Trophoblast cell (in vitro differentiated cells and primary cell): Measurements from ENCODE around the gene U2AF1L4.

Experiments used
- DNase-seq, 2 donors: peaks; one replicate each; pipeline ENCODE4 v3.0.0-alpha.2; 2016
- H2AFZ ChIP-seq: 2 replicates; pipeline ENCODE4 v1.6.1; 2013; ENCODE audit warnings: low read length, moderate library complexity, mild to moderate bottlenecking; ENCODE audit not compliant: insufficient read depth, poor library complexity
- H2AK5ac ChIP-seq: 2 replicates; pipeline ENCODE4 v1.6.1; 2013; ENCODE audit warnings: mild to moderate bottlenecking, low read length
- H2BK120ac ChIP-seq: 2 replicates; pipeline ENCODE4 v1.6.1; 2013; ENCODE audit warnings: low read length, mild to moderate bottlenecking, moderate library complexity; ENCODE audit not compliant: insufficient read depth, poor library complexity
- H2BK12ac ChIP-seq: 2 replicates; pipeline ENCODE4 v1.6.1; 2013; ENCODE audit warnings: mild to moderate bottlenecking, low read length, moderate library complexity
- H2BK5ac ChIP-seq: 2 replicates; pipeline ENCODE4 v1.6.1; 2013; ENCODE audit warnings: low read length, low read depth, moderate library complexity, mild to moderate bottlenecking; ENCODE audit not compliant: poor library complexity
- H3K14ac ChIP-seq: 2 replicates; pipeline ENCODE4 v1.6.1; 2013; ENCODE audit warnings: mild to moderate bottlenecking, low read length
- H3K18ac ChIP-seq: 2 replicates; pipeline ENCODE4 v1.6.1; 2013; ENCODE audit warnings: mild to moderate bottlenecking, low read length
- H3K23ac ChIP-seq: 2 replicates; pipeline ENCODE4 v1.6.1; 2013; ENCODE audit warnings: low read length
- H3K27ac ChIP-seq: 2 replicates; pipeline ENCODE4 v1.5.1; 2013; ENCODE audit warnings: low read depth, mild to moderate bottlenecking, inconsistent platforms, low read length, moderate library complexity
- H3K27me3 ChIP-seq: 2 replicates; pipeline ENCODE4 v1.6.1; 2013; ENCODE audit warnings: inconsistent platforms, mild to moderate bottlenecking, low read length, moderate library complexity; ENCODE audit not compliant: insufficient read depth
- H3K36me3 ChIP-seq, 2 experiments: 1 replicate in 1 of 2; 2 replicates in 1 of 2; pipeline ENCODE4 v1.6.1; 2013; ENCODE audit warnings: low read length in 2 of 2, mild to moderate bottlenecking in 2 of 2, moderate library complexity in 1 of 2; ENCODE audit not compliant: insufficient read depth in 2 of 2, control insufficient read depth in 1 of 2
- H3K4ac ChIP-seq: 2 replicates; pipeline ENCODE4 v1.6.1; 2013; ENCODE audit warnings: low read depth, mild to moderate bottlenecking, low read length, moderate library complexity
- H3K4me1 ChIP-seq, 2 experiments: 1 replicate in 1 of 2; 2 replicates in 1 of 2; pipeline ENCODE4 v1.6.1; 2013; ENCODE audit warnings: low read length in 2 of 2, mild to moderate bottlenecking in 2 of 2, moderate library complexity in 1 of 2; ENCODE audit not compliant: insufficient read depth in 2 of 2, control insufficient read depth in 1 of 2
- H3K4me2 ChIP-seq: 2 replicates; pipeline ENCODE4 v1.6.1; 2013; ENCODE audit warnings: inconsistent platforms, mild to moderate bottlenecking, low read length, moderate library complexity
- H3K4me3 ChIP-seq: 2 replicates; pipeline ENCODE4 v1.5.1; 2013; ENCODE audit warnings: mild to moderate bottlenecking, low read depth, low read length, inconsistent platforms
- H3K79me1 ChIP-seq: one replicate; pipeline ENCODE4 v1.6.1; 2013; ENCODE audit warnings: low read length
- H3K79me2 ChIP-seq: 2 replicates; pipeline ENCODE4 v1.6.1; 2013; ENCODE audit warnings: low read length, mild to moderate bottlenecking; ENCODE audit not compliant: control insufficient read depth, insufficient read depth, poor library complexity
- H3K9ac ChIP-seq: 2 replicates; pipeline ENCODE4 v1.6.1; 2013; ENCODE audit warnings: mild to moderate bottlenecking, low read length
- H3K9me3 ChIP-seq: 2 replicates; pipeline ENCODE4 v1.6.1; 2013; ENCODE audit warnings: low read depth, mild to moderate bottlenecking, control low read depth, inconsistent platforms, low read length; ENCODE audit not compliant: insufficient read depth
- H4K12ac ChIP-seq: 2 replicates; pipeline ENCODE4 v1.6.1; 2013; ENCODE audit warnings: low read depth, mild to moderate bottlenecking, low read length, moderate library complexity
- H4K8ac ChIP-seq: 2 replicates; pipeline ENCODE4 v1.6.1; 2013; ENCODE audit warnings: low read depth, mild to moderate bottlenecking, low read length, moderate library complexity
- H4K91ac ChIP-seq: one replicate; pipeline ENCODE4 v1.6.1; 2013; ENCODE audit warnings: low read depth, mild to moderate bottlenecking, low read length, moderate library complexity
- WGBS: extraction: QIAGEN DNeasy Blood & Tissue Kit; methylation state at CpG from one replicate; pipeline ENCODE4 v1.1.7; 2013; ENCODE audit warnings: missing lambda C conversion rate; ENCODE audit not compliant: insufficient read length, insufficient coverage; ENCODE audit errors: extremely low coverage; 5-methylcytosine and 5-hydroxymethylcytosine counted together

U2AF1L4 gene

DNA sequence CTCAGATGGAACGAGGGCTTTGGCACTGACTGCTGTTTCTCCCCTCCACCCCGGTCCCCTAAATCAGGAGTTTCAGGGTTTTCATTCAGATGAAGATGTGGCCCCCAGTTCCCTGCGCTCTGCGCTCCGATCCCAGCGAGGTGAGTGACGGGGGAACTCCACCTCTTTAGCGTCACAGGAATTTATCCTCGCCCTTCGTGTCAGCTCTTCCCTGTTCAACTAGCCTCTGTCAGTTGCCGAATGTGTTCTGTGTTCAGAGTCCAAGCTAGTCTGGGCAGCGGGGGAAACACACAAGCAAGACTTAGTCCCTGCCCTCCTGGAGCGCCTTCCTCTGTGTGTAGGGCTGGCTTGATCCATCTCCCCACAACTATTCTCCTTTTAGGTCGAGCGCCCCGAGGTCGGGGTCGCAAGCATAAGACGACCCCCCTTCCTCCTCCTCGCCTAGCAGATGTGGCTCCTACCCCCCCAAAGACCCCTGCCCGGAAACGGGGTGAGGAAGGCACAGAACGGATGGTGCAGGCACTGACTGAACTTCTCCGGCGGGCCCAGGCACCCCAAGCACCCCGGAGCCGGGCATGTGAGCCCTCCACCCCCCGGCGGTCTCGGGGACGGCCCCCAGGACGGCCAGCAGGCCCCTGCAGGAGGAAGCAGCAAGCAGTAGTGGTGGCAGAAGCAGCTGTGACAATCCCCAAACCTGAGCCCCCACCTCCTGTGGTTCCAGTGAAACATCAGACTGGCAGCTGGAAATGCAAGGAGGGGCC is 25.6 kb downstream of the U2AF1L4 start:
- Histone ChIP-seq H4K12ac (no peak overlapping the region), H3K9me3 (no peaks in the 10 kb centered on the region), H3K18ac (no peak overlapping the region), H3K27me3 (no peaks in the 10 kb centered on the region), H3K36me3 (peaks cover 47% of the 10 kb centered on the region in 2 experiments), H4K8ac (no peak overlapping the region), H3K14ac (no peak overlapping the region), H4K91ac (no peak overlapping the region), H3K4me1 (peaks cover 10 to 15% of the 10 kb centered on the region in 2 experiments), H2AFZ (no peak overlapping the region), H3K4ac (peak overlapping the region; percentile 13), H3K9ac (no peak overlapping the region), H3K79me2 (peaks cover 10% of the 10 kb centered on the region), H3K79me1 (peaks cover 6% of the 10 kb centered on the region), H2BK120ac (no peak overlapping the region), H3K4me2 (peak overlapping the region; percentile 90), H3K4me3 (no peak overlapping the region), H2BK12ac (no peak overlapping the region), H2AK5ac (no peak overlapping the region), H3K23ac (no peak overlapping the region), H3K27ac (no peak overlapping the region), H2BK5ac (no peak overlapping the region)
- no peak for DNase-seq
- WGBS: no CpG with 5 or more reads among the region's 32 CpGs

DNA sequence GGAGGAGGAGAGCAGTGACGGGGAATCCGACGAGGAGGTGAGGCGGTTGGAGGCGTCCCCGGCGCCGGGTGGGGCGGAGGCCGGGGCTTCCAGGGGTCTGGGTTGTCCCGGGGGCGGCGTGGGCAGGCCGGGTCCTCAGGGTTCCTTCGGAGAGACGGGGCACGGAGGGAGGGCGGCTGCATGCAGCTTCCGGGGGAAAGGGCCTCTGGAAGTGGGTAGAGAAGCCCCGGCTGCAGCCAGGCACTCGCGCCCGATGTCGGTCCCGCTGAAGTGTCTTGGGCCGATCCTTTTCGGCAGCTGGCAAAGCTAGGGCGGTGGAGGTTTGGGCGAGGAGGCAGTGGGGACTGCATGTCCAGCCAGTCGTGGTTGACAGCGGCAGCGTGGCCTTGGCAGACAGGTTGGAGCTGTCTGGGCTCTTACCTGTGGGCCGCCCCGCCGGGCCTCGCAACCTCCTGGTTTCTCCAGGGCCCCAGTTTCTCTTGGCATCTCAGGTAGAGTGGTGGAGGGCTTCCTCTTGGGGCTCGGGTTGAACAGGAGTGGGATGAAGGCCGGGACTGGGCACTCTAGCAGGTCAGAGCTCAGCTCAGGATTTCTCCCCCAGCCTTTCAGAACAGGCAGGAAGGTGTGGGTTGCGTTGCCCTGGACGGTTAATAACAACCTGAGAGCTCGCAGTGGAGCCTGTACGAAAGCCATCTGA is 26.7 kb downstream of the U2AF1L4 start:
- Histone ChIP-seq H2BK5ac (no peak overlapping the region), H2BK12ac (no peak overlapping the region), H3K9me3 (no peaks in the 10 kb centered on the region), H3K18ac (no peak overlapping the region), H3K4me1 (peaks cover 10 to 15% of the 10 kb centered on the region in 2 experiments), H3K4ac (peak overlapping the region; percentile 9), H4K91ac (peak overlapping the region; percentile 56), H3K79me2 (peaks cover 10% of the 10 kb centered on the region), H3K79me1 (peaks cover 6% of the 10 kb centered on the region), H2BK120ac (no peak overlapping the region), H3K23ac (no peak overlapping the region), H3K27ac (peak overlapping the region; percentile 62), H3K36me3 (peaks cover 36% of the 10 kb centered on the region in 2 experiments), H4K8ac (peak overlapping the region; percentile 0), H2AFZ (no peak overlapping the region), H3K4me2 (peak overlapping the region; percentile 90), H3K27me3 (no peaks in the 10 kb centered on the region), H3K4me3 (peak overlapping the region; percentile 88), H2AK5ac (no peak overlapping the region), H4K12ac (peak overlapping the region; percentile 31), H3K14ac (peak overlapping the region; percentile 18), H3K9ac (peak overlapping the region; percentile 91)
- DNase-seq: peak; percentile 19 to 59
- no CpG with 5 or more reads among the region's 42 CpGs for WGBS

DNA sequence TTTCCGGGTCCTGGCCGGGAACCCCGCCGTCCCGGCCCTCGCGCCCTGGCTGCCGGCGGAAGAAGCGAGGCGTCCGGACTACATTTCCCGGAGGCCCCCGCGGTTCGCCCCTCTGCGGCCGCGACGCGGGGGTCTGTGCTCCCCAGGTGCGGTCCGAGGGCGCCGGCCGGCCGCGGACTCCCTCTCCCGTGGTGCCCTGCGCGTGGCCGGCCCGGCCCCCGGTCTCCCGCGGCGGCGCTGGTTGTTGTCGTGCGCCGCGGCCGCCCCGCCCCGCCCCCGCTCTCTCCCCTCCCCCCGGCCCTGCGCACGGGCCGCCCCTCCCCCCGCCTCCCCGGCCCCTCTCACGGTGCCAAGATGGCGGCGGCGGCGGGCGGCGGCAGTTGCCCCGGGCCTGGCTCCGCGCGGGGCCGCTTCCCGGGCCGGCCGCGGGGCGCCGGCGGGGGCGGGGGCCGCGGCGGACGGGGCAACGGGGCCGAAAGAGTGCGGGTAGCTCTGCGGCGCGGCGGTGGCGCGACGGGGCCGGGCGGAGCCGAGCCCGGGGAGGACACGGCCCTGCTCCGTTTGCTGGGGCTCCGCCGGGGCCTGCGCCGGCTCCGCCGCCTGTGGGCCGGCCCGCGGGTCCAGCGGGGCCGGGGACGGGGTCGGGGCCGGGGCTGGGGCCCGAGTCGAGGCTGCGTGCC is 27.4 kb downstream of the U2AF1L4 start, which contains the start of gene KMT2B:
Gene KMT2B, plus strand, starts transcription at position 339 of the 680 bp plus-strand sequence. Its CDS starts 16 bp downstream, at position 355.
- peak within 1 kb of the TSS; percentile 3 for H2BK5ac ChIP-seq
- no peak within 1 kb of the TSS for H2BK12ac ChIP-seq
- peaks cover 10% of the 10 kb centered on the region for H3K79me2 ChIP-seq
- no CpG with 5 or more reads among the region's 109 CpGs for WGBS
- no peaks in the 10 kb centered on the region for H3K9me3 ChIP-seq
- peak within 1 kb of the TSS; percentile 91 for H3K9ac ChIP-seq
- H3K4me3 ChIP-seq: peak within 1 kb of the TSS; percentile 88
- H2AK5ac ChIP-seq: no peak within 1 kb of the TSS
- peak within 1 kb of the TSS; percentile 40 for H3K14ac ChIP-seq
- H3K79me1 ChIP-seq: peaks cover 6% of the 10 kb centered on the region
- peak within 1 kb of the TSS; percentile 31 for H4K12ac ChIP-seq
- H3K18ac ChIP-seq: peak within 1 kb of the TSS; percentile 65
- H2AFZ ChIP-seq: peak within 1 kb of the TSS; percentile 82
- DNase-seq: no peak
- H2BK120ac ChIP-seq: no peak within 1 kb of the TSS
- peak within 1 kb of the TSS; percentile 56 for H4K91ac ChIP-seq
- peaks cover 29% of the 10 kb centered on the region in 2 experiments for H3K36me3 ChIP-seq
- peak within 1 kb of the TSS; percentile 98 for H3K4me2 ChIP-seq
- H3K4ac ChIP-seq: peak within 1 kb of the TSS; percentile 42
- no peaks in the 10 kb centered on the region for H3K27me3 ChIP-seq
- peak within 1 kb of the TSS; percentile 62 for H3K27ac ChIP-seq
- H3K4me1 ChIP-seq: peaks cover 10 to 15% of the 10 kb centered on the region in 2 experiments
- H3K23ac ChIP-seq: no peak within 1 kb of the TSS
- peak within 1 kb of the TSS; percentile 82 for H4K8ac ChIP-seq
